ENCODE results near the gene APBB2.
"Not testable (repeated sequence)": the region's sequence is repeated elsewhere in the genome, so short reads cannot be mapped to it uniquely, and the experiment has no call there.

The APBB2 gene

DNA sequence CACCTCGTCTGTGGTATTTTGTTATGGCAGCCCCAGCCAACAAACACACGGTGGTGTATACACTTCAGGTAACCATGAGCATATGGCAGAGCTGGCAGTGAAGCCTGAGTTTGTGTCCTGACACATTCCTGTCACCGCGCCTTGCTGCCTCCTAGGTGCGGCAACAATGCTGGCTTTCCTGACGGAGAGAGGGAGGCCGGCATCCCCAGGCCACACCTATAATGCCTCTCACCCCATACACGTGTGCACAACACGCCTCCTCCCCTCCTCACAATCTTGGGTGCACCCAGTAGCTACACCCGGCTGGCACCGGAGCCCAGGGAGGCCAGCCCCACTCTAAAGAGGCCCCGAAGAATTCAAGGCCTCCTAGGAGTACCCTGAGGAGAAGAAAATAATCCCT is 306.0 kb downstream of the APBB2 start:
- DNase-seq (ENCODE audit: low read depth in 3 of 3), result no peak

DNA sequence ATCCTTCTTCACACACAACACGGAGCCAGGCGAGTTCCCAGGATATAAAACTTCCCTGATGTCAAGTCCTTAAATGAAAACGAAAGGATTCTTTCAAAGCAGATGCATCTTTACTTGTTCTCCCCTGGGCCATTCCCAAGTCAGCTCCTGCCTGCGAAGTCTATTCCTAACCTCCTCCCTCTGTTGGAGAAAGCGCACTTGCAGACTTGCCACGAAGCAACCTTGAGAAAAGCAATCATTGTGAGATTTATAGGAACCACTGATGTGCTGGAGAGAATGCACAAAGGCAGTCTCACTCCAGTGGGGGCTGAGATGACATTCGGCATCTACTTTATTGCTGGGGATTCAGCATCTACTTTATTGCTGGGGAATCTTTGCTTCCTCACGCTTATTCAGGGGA is 308.9 kb downstream of the APBB2 start:
- no peak for DNase-seq (ENCODE audit: low read depth in 3 of 3)

GRCh38 chr4:40900531-40900930 is 313.8 kb downstream of the APBB2 start:
- not testable (repeated sequence) for DNase-seq (ENCODE audit: low read depth in 3 of 3)

- peak; percentile 26 to 55 (median 42) for DNase-seq (ENCODE audit: low read depth in 3 of 3)
These were observed 316.7 kb downstream of the APBB2 start for GRCh38 chr4:40897557-40898203.

DNA sequence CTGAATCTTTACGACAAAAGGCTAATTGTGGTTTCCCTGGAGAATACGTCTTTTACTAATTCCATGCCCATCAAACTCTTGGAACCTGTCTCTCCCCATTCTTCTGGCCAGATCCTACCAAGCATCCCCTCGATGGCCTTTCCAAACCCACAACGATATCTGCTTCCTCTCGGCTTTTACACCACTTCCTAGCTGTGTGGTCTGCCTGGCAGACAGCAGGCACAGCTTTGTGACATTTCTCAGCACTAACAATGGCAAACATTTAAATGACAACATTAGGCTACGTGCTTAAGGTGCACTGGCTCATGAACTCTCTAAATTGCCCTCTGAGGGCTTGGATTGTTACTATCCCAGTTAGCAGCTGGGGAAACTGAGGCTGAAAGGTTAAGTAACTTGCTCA is 323.6 kb downstream of the APBB2 start:
- DNase-seq (ENCODE audit: low read depth in 3 of 3), result no peak

- DNase-seq (ENCODE audit: low read depth in 3 of 3), result no peak
These were observed 324.1 kb downstream of the APBB2 start for GRCh38 chr4:40890199-40890598.

DNA sequence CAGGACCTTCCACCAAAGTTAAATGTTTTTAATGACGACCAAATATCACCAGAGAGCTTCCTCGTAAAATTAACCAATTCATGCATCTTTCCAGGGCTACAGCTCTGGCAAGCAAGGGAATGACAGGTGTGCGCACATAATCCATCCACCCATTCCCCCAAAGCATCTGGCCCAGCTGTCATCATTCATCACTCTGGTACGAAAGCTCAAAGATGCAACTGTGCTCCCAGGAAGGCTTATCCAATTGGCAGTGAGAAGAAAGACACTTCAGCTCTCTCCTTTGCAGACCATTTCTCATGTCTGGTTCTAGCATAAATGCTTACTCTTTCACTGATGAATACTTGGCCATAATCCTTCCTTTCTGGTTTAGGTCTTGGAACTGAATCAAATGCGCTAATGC is 325.4 kb downstream of the APBB2 start:
- no peak for DNase-seq (ENCODE audit: low read depth in 3 of 3)

- DNase-seq (ENCODE audit: low read depth in 3 of 3), result no peak
These were observed 326.6 kb downstream of the APBB2 start for GRCh38 chr4:40887764-40888131.

- no peak for DNase-seq (ENCODE audit: low read depth in 3 of 3)
These were observed 327.2 kb downstream of the APBB2 start for GRCh38 chr4:40886931-40887763.

DNA sequence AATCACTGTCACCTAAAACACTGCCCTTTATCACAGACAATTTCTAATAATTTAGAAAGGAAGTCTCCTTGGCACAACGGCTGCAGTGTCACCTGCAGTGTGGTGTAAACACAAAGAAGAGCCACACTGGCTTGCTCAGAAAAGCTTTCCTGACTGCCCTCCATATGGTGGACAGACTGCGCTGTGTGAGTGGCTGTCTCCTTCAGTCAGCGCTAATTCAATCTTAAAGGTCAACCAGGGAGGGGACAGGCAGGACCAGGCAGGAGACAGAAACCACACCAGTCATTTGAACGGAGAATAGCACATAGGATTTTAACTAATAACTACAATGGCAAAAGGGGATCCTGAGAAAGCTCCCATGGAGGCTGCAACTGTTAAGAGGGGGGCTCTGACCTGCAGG is 332.5 kb downstream of the APBB2 start:
- DNase-seq (ENCODE audit: low read depth in 3 of 3), result no peak

- DNase-seq (ENCODE audit: low read depth in 3 of 3), result no peak
These were observed 333.2 kb downstream of the APBB2 start for GRCh38 chr4:40881096-40881495.

- no peak for DNase-seq (ENCODE audit: low read depth in 3 of 3)
These were observed 335.7 kb downstream of the APBB2 start for GRCh38 chr4:40878548-40879055.

GRCh38 chr4:40877081-40877480 is 337.3 kb downstream of the APBB2 start:
- DNase-seq (ENCODE audit: low read depth in 3 of 3), result no peak

- DNase-seq (ENCODE audit: low read depth in 3 of 3), result no peak
These were observed 338.7 kb downstream of the APBB2 start for GRCh38 chr4:40875507-40876150.

- DNase-seq (ENCODE audit: low read depth in 3 of 3), result no peak
These were observed 339.4 kb downstream of the APBB2 start for GRCh38 chr4:40874901-40875300.

GRCh38 chr4:40874331-40874730 is 340.0 kb downstream of the APBB2 start:
- DNase-seq (ENCODE audit: low read depth in 3 of 3), result no peak

- no peak for DNase-seq (ENCODE audit: low read depth in 3 of 3)
These were observed 342.6 kb downstream of the APBB2 start for GRCh38 chr4:40871695-40872250.

DNA sequence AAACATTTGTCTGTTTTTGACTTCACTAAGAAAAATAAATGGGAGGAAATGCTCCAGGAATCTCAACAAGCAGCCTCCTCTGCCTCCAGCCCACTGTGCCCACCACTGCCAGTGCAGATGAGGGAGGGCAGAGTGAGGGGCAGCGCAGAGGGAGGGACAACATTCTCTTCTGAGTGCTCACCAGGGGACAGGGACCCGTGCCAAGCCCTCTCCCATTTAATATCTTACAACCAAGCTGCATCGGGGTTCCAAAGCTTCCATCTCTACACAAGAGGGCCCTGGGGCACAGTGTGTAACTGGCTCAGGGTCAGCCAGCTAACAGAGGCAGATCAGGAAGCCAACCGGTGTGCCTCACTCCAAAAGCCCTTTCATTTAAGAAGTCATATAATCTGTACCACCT is 344.2 kb downstream of the APBB2 start:
- DNase-seq (ENCODE audit: low read depth in 3 of 3), result no peak

- no peak for DNase-seq (ENCODE audit: low read depth in 3 of 3)
These were observed 348.6 kb downstream of the APBB2 start for GRCh38 chr4:40865696-40866095.

DNA sequence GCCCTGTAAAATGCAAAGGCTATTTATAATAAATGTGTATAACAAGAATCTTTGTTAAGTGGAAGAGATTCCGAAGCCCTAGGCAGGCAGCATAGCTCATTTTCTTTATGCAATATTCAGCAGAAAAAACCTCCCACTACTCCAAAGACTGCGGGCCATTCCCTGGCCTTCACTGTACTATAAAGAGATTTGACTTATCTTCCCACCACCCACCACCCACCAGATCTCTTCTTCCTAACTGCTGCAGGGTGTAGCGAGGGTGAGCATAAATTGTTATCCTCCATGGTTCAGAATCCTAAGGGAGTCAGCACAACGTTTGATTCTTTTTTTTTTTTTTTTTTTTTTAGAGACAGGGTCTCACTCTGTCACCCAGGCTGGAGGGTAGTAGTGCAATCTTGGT is 349.8 kb downstream of the APBB2 start:
- no peak for DNase-seq (ENCODE audit: low read depth in 3 of 3)

DNA sequence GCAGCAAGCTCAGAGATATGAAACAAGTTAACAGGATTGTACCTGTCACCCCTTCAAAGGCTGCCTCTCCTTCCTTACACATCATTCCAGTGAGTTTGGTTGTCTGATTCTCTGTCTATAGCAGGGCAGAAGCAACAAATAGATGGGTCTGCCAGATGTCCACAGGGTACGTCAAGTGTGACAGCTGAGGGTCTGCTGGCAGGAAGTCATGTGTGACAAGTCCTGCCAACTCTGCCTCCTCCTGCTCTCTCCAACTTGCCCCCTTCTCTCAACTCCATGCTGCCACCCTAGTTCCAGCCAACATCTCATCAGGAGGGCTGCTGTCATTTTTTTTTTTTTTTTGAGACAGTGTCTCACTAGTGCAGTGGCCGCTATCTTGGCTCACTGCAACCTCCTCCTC is 355.4 kb downstream of the APBB2 start:
- no peak for DNase-seq (ENCODE audit: low read depth in 3 of 3)

GRCh38 chr4:40857956-40858355 is 356.4 kb downstream of the APBB2 start:
- no peak for DNase-seq (ENCODE audit: low read depth in 3 of 3)
